ENCODE measurements around the gene TBXAS1.

Gene TBXAS1

GRCh38 chr7:139950881-139951525 lies 121.9 kb downstream of the TBXAS1 start:
- DNase-seq, result no peak

- no peak for DNase-seq
Measured at GRCh38 chr7:139953229-139953628, 124.2 kb downstream of the TBXAS1 start.

- DNase-seq, result no peak
Measured at GRCh38 chr7:139955109-139955820, 126.2 kb downstream of the TBXAS1 start.

GRCh38 chr7:139958599-139959284 lies 129.7 kb downstream of the TBXAS1 start:
- DNase-seq, result no peak

- DNase-seq, result no peak
Measured at GRCh38 chr7:139959285-139959628, 130.2 kb downstream of the TBXAS1 start.

GRCh38 chr7:139959718-139960117 lies 130.7 kb downstream of the TBXAS1 start:
- no peak for DNase-seq

GRCh38 chr7:139960157-139960556 lies 131.1 kb downstream of the TBXAS1 start:
- no peak for DNase-seq

GRCh38 chr7:139965942-139966628 lies 137.0 kb downstream of the TBXAS1 start:
- no peak for DNase-seq

GRCh38 chr7:139966949-139967348 lies 137.9 kb downstream of the TBXAS1 start:
- DNase-seq, result no peak

- DNase-seq, result no peak
Measured at GRCh38 chr7:139968931-139969330, 139.9 kb downstream of the TBXAS1 start.

- DNase-seq, result no peak
Measured at GRCh38 chr7:139972029-139972428, 143.0 kb downstream of the TBXAS1 start.

- DNase-seq, result no peak
Measured at GRCh38 chr7:139973101-139974050, 144.3 kb downstream of the TBXAS1 start.

GRCh38 chr7:139974179-139974811 lies 145.2 kb downstream of the TBXAS1 start:
- DNase-seq, result no peak

- no peak for DNase-seq
Measured at GRCh38 chr7:139976055-139976837, 147.2 kb downstream of the TBXAS1 start.

- DNase-seq, result peak; percentile 16
Measured at GRCh38 chr7:139976838-139977656, 148.0 kb downstream of the TBXAS1 start.

- no peak for DNase-seq
Measured at GRCh38 chr7:139981511-139981895, 152.4 kb downstream of the TBXAS1 start.

- no peak for DNase-seq
Measured at GRCh38 chr7:139982927-139983920, 154.2 kb downstream of the TBXAS1 start.

GRCh38 chr7:139984642-139985539 lies 155.8 kb downstream of the TBXAS1 start:
- no peak for DNase-seq

Measured in suppressor macrophage treated with lipopolysaccharide for 4 hours (primary cell).